Fibroblast of gingiva (primary cell): ENCODE measurements around the gene PRKCB.

Source experiments
- DNase-seq: peaks from one replicate; pipeline ENCODE4 v3.0.0-alpha.2; 2011; ENCODE audit warnings: low read depth

PRKCB gene

GRCh38 chr16:24049113-24049512 lies 213.3 kb downstream of the PRKCB start:
- DNase-seq: no peak

GRCh38 chr16:24051125-24051524 lies 215.3 kb downstream of the PRKCB start:
- no peak for DNase-seq

- no peak for DNase-seq
These were observed 216.7 kb downstream of the PRKCB start for GRCh38 chr16:24052329-24053098.

GRCh38 chr16:24053099-24053946 lies 217.5 kb downstream of the PRKCB start:
- DNase-seq: no peak

- no peak for DNase-seq
These were observed 219.1 kb downstream of the PRKCB start for GRCh38 chr16:24054741-24055491.

- no peak for DNase-seq
These were observed 226.6 kb downstream of the PRKCB start for GRCh38 chr16:24062270-24062817.

- no peak for DNase-seq
These were observed 233.3 kb downstream of the PRKCB start for GRCh38 chr16:24069036-24069590.

- no peak for DNase-seq
These were observed 235.1 kb downstream of the PRKCB start for GRCh38 chr16:24070851-24071250.

GRCh38 chr16:24071666-24072360 lies 236.0 kb downstream of the PRKCB start:
- DNase-seq: no peak

- DNase-seq: no peak
These were observed 237.5 kb downstream of the PRKCB start for GRCh38 chr16:24073321-24073720.

- DNase-seq: no peak
These were observed 238.8 kb downstream of the PRKCB start for GRCh38 chr16:24074574-24074973.

- DNase-seq: no peak
These were observed 239.5 kb downstream of the PRKCB start for GRCh38 chr16:24075302-24075701.

- DNase-seq: no peak
These were observed 240.3 kb downstream of the PRKCB start for GRCh38 chr16:24075931-24076716.

GRCh38 chr16:24077292-24077691 lies 241.5 kb downstream of the PRKCB start:
- DNase-seq: no peak

- DNase-seq: no peak
These were observed 242.2 kb downstream of the PRKCB start for GRCh38 chr16:24077966-24078365.

- no peak for DNase-seq
These were observed 249.9 kb downstream of the PRKCB start for GRCh38 chr16:24085666-24086065.

- DNase-seq: no peak
These were observed 252.2 kb downstream of the PRKCB start for GRCh38 chr16:24087891-24088410.

GRCh38 chr16:24088767-24089166 lies 253.0 kb downstream of the PRKCB start:
- DNase-seq: no peak

- DNase-seq: no peak
These were observed 255.3 kb downstream of the PRKCB start for GRCh38 chr16:24091125-24091524.

GRCh38 chr16:24093049-24093448 lies 257.3 kb downstream of the PRKCB start:
- DNase-seq: no peak
